HCT116 (cell line): ENCODE measurements around the gene RIC8A. TPM values are rescaled to one million over a fixed set of nuclear protein-coding genes. Genes with fewer than 3 reads are reported as not detected.

Experiments
- ATAC-seq: fragments of 200-7000 bp; cut with Tn5 transposase; 2 replicates; pipeline ENCODE4 v1.9.1; 2020; ENCODE audit warnings: mild to moderate bottlenecking, moderate library complexity
- BruUV-seq: library from RNA; stranded (reverse); fragments of 400-500 nt; replicated peaks from 2 replicates; lab custom pipeline; 2021; lab: Mats Ljungman, UMichigan
- CTCF ChIA-PET: fragments of 300-600 bp; sonication (Branson Sonifier 250); formaldehyde crosslinking; loops from one replicate; lab custom pipeline; 2021; ENCODE audit warnings: antibody characterized with exemption; lab: Charles Lee
- POLR2A ChIA-PET: fragments of 300-600, 350-600 bp; sonication (Branson Sonifier 250); formaldehyde crosslinking; loops from one replicate; lab custom pipeline; 2021; ENCODE audit warnings: antibody characterized with exemption; lab: Charles Lee
- RAD21 ChIA-PET, 2 experiments: fragments of 300-600 bp; sonication (Branson Sonifier 250); formaldehyde crosslinking; loops; one replicate each; lab custom pipeline; 2023; ENCODE audit warnings: low total read pairs in 2 of 2; ENCODE audit not compliant: uncharacterized antibody in 2 of 2, unreplicated experiment in 2 of 2, low non-redundant PET in 1 of 2; lab: Charles Lee
- DNase-seq: peaks from one replicate; pipeline ENCODE4 v3.0.0-alpha.2; 2010; ENCODE audit warnings: low read depth, low spot score
- H2AFZ ChIP-seq: fragments of 200-600 bp; shearing (Covaris generic), sonication (generic); 2 replicates; pipeline ENCODE4 v1.6.1; 2017; ENCODE audit warnings: low read depth, mixed run types, mixed read lengths, antibody characterized with exemption, low read length; ENCODE audit not compliant: poor library complexity, severe bottlenecking
- H3K27ac ChIP-seq: 2 replicates; pipeline ENCODE4 v1.5.1; 2012; ENCODE audit warnings: low read depth, low read length
- H3K27me3 ChIP-seq: fragments of 200-600 bp; sonication (generic); 2 replicates; pipeline ENCODE4 v1.6.1; 2016; ENCODE audit warnings: mixed run types, low read length, mixed read lengths; ENCODE audit not compliant: insufficient read depth
- H3K36me3 ChIP-seq, 2 experiments: fragments of 200-500 bp in 1 of 2; fragments of 200-600 bp in 1 of 2; sonication (Bioruptor generic) in 1 of 2; sonication (generic) in 1 of 2; 2 replicates each; pipeline versions ENCODE4 v1.5.1 to v1.6.1; 2014 to 2016; ENCODE audit warnings: low read length in 2 of 2, inconsistent platforms in 1 of 2, mixed read lengths in 1 of 2, mixed run types in 1 of 2; ENCODE audit not compliant: insufficient read depth in 2 of 2, control insufficient read depth in 1 of 2
- H3K4me1 ChIP-seq, 2 experiments: fragments of 200-600 bp in 1 of 2; sonication (generic) in 1 of 2; 2 replicates each; pipeline versions ENCODE4 v1.5.1 to v1.6.1; 2012 to 2017; ENCODE audit warnings: low read length in 2 of 2, inconsistent platforms in 1 of 2, mild to moderate bottlenecking in 1 of 2, mixed read lengths in 1 of 2, mixed run types in 1 of 2, moderate library complexity in 1 of 2; ENCODE audit not compliant: insufficient read depth in 2 of 2, control insufficient read depth in 1 of 2
- H3K4me2 ChIP-seq: fragments of 200-600 bp; sonication (generic); 2 replicates; pipeline ENCODE4 v1.6.1; 2017; ENCODE audit warnings: mixed run types, low read length, mixed read lengths
- H3K4me3 ChIP-seq, 2 experiments: fragments of 200-600 bp in 1 of 2; sonication (generic) in 1 of 2; replicated peaks in 1 of 2; 2 replicates each; pipeline ENCODE4 v1.5.1; 2011 to 2016; ENCODE audit warnings: low read length in 2 of 2, control low read depth in 1 of 2, low read depth in 1 of 2, mild to moderate bottlenecking in 1 of 2, mixed read lengths in 1 of 2, mixed run types in 1 of 2
- H3K79me2 ChIP-seq: fragments of 200-600 bp; sonication (generic); 2 replicates; pipeline ENCODE4 v1.6.1; 2017; ENCODE audit warnings: mild to moderate bottlenecking, mixed run types, low read length, moderate library complexity, mixed read lengths; ENCODE audit not compliant: insufficient read depth
- H3K9ac ChIP-seq: fragments of 200-600 bp; sonication (generic); 2 replicates; pipeline ENCODE4 v1.6.1; 2016; ENCODE audit warnings: low read length, mixed read lengths
- H3K9me2 ChIP-seq: fragments of 200-600 bp; sonication (generic), shearing (Covaris generic); 2 replicates; pipeline ENCODE4 v1.6.1; 2017; ENCODE audit warnings: mixed run types, mild to moderate bottlenecking, moderate library complexity; ENCODE audit not compliant: insufficient read depth
- H3K9me3 ChIP-seq, 2 experiments: fragments of 200-500 bp in 1 of 2; fragments of 200-600 bp in 1 of 2; sonication (Bioruptor generic) in 1 of 2; sonication (generic) in 1 of 2; 2 replicates each; pipeline ENCODE4 v1.6.1; 2014 to 2017; ENCODE audit warnings: low read length in 2 of 2, mixed read lengths in 2 of 2, inconsistent platforms in 1 of 2, low read depth in 1 of 2, mild to moderate bottlenecking in 1 of 2, mixed run types in 1 of 2, moderate library complexity in 1 of 2; ENCODE audit not compliant: control insufficient read depth in 1 of 2, insufficient read depth in 1 of 2
- H4K20me1 ChIP-seq: fragments of 200-600 bp; sonication (generic), shearing (Covaris generic); 2 replicates; pipeline ENCODE4 v1.6.1; 2017; ENCODE audit warnings: mixed run types, mild to moderate bottlenecking, moderate library complexity; ENCODE audit not compliant: insufficient read depth
- CEBPB ChIP-seq: IDR thresholded peaks from 2 replicates; pipeline ENCODE4 v1.6.1; 2012; ENCODE audit warnings: low read depth
- EGR1 ChIP-seq: IDR thresholded peaks from 2 replicates; pipeline ENCODE4 v1.6.1; 2012; ENCODE audit warnings: low read depth
- EZH2 ChIP-seq: fragments of 200-600 bp; sonication (generic); IDR thresholded peaks from 2 replicates; pipeline ENCODE4 v1.6.1; 2017; ENCODE audit warnings: antibody characterized with exemption, mixed run types
- JUND ChIP-seq: IDR thresholded peaks from 2 replicates; pipeline ENCODE4 v1.6.1; 2012
- POLR2AphosphoS5 ChIP-seq: IDR thresholded peaks from 2 replicates; pipeline ENCODE4 v1.6.1; 2011; ENCODE audit warnings: mild to moderate bottlenecking, low read depth, low read length, moderate library complexity
- RAD21 ChIP-seq: IDR thresholded peaks from 2 replicates; pipeline ENCODE4 v1.6.1; 2012; ENCODE audit warnings: low read depth, mild to moderate bottlenecking
- REST ChIP-seq: IDR thresholded peaks from 2 replicates; pipeline ENCODE4 v1.6.1; 2012; ENCODE audit warnings: low read depth
- SIN3A ChIP-seq: IDR thresholded peaks from 2 replicates; pipeline ENCODE4 v1.6.1; 2012; ENCODE audit warnings: low read depth
- SP1 ChIP-seq: IDR thresholded peaks from 2 replicates; pipeline ENCODE4 v1.6.1; 2012; ENCODE audit warnings: low read depth
- SRF ChIP-seq: IDR thresholded peaks from 2 replicates; pipeline ENCODE4 v1.6.1; 2012; ENCODE audit warnings: low read depth
- intact Hi-C: fragments of 100-400 bp; cut with micrococcal nuclease; formaldehyde crosslinking; loops from 2 replicates; pipeline ENCODE4 v1.10.0; 2022
- total RNA-seq: library from RNA; stranded (reverse); gene quantifications from one replicate; pipeline ENCODE4 v1.2.1, GENCODE V29; 2021; ENCODE audit not compliant: unreplicated experiment
- TF ChIP-seq, protein P1 (sequence below): IDR thresholded peaks from 2 replicates; pipeline ENCODE4 v1.6.1; 2012
- TF ChIP-seq, protein P2 (sequence below): IDR thresholded peaks from 2 replicates; pipeline ENCODE4 v1.6.1; 2011; ENCODE audit warnings: mild to moderate bottlenecking, low read length, moderate library complexity; ENCODE audit not compliant: insufficient replicate concordance; ENCODE audit errors: extremely low read depth

RIC8A gene
- total RNA-seq, 1 experiment from 2014 or later = 75.2 TPM

GRCh38 chr11:203945-204586 is 3.4 kb upstream of the RIC8A start:
- RAD21 ChIA-PET = no interaction called here
- DNase-seq = no peak
- no peaks in the 10 kb centered on the region for H3K27me3 ChIP-seq
- H3K79me2 ChIP-seq = peaks cover 38% of the 10 kb centered on the region
- H3K4me3 ChIP-seq = no peak overlapping the region
- no peaks in the 10 kb centered on the region for H4K20me1 ChIP-seq
- H3K9me2 ChIP-seq = no peaks in the 10 kb centered on the region
- CTCF ChIA-PET = no interaction called here
- intact Hi-C loops = no loop called here
- POLR2A ChIA-PET = interaction anchor here (0.6 kb wide), 1 partner anchor 16 kb away, joined by 5 read pairs; no protein-coding TSS in a partner anchor
- peaks cover 7 to 11% of the 10 kb centered on the region in 2 experiments for H3K4me1 ChIP-seq
- no peak for ATAC-seq
- H3K9me3 ChIP-seq = no peaks in the 10 kb centered on the region
- TF ChIP-seq RAD21 = no peak
- TF ChIP-seq, protein P1, sequence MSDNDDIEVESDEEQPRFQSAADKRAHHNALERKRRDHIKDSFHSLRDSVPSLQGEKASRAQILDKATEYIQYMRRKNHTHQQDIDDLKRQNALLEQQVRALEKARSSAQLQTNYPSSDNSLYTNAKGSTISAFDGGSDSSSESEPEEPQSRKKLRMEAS = no peak
- TF ChIP-seq SIN3A = no peak
- no peak overlapping the region for H3K27ac ChIP-seq
- H2AFZ ChIP-seq = no peak overlapping the region
- no peak overlapping the region for H3K9ac ChIP-seq
- no peak overlapping the region for H3K4me2 ChIP-seq
- H3K36me3 ChIP-seq = peaks cover 6 to 24% of the 10 kb centered on the region in 2 experiments; a peak in 3 of 4 replicates
- no TSS peak for BruUV-seq

DNA sequence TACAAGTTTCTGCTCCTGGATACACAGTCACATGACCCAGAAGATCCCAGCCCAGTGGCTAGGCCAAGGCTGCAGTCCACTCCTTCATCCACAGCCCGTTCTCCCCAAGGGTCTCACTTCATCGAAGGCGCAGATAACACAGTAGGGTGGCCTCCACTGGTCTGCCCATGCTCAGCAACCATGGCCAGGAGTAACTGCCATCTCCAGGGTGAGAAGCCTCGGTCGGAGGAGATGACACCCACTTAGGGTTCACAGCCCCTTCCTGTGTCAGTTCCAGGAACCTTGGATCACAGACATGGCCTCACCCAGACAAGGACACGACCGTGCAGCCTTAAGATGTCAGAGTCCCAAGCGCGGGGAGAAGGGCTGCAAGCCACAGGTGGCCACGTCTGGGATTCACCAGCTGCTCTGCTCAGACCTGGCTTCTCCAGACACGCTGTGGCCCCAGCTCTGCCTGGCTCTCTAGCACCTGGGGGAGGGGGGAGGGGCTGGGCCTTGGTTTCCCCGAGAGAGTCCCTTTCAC is 2.9 kb upstream of the RIC8A start:
- no peak for DNase-seq
- Histone ChIP-seq H3K27ac (no peak overlapping the region), H3K9me2 (no peaks in the 10 kb centered on the region), H3K9me3 (no peaks in the 10 kb centered on the region), H4K20me1 (no peaks in the 10 kb centered on the region), H3K4me3 (no peak overlapping the region), H3K4me2 (no peak overlapping the region), H2AFZ (no peak overlapping the region), H3K9ac (no peak overlapping the region), H3K79me2 (peaks cover 44% of the 10 kb centered on the region), H3K36me3 (peaks cover 6 to 25% of the 10 kb centered on the region in 2 experiments; a peak in 3 of 4 replicates), H3K4me1 (peaks cover 9 to 16% of the 10 kb centered on the region in 2 experiments), H3K27me3 (no peaks in the 10 kb centered on the region)
- TF ChIP-seq REST (no peak), JUND (no peak), EGR1 (no peak), POLR2AphosphoS5 (no peak), SP1 (no peak), CEBPB (no peak), SRF (no peak), EZH2 (no peak), RAD21 (no peak)
- TF ChIP-seq, protein P1 = no peak
- TF ChIP-seq, protein P2, sequence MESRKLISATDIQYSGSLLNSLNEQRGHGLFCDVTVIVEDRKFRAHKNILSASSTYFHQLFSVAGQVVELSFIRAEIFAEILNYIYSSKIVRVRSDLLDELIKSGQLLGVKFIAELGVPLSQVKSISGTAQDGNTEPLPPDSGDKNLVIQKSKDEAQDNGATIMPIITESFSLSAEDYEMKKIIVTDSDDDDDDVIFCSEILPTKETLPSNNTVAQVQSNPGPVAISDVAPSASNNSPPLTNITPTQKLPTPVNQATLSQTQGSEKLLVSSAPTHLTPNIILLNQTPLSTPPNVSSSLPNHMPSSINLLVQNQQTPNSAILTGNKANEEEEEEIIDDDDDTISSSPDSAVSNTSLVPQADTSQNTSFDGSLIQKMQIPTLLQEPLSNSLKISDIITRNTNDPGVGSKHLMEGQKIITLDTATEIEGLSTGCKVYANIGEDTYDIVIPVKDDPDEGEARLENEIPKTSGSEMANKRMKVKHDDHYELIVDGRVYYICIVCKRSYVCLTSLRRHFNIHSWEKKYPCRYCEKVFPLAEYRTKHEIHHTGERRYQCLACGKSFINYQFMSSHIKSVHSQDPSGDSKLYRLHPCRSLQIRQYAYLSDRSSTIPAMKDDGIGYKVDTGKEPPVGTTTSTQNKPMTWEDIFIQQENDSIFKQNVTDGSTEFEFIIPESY = no peak
- BruUV-seq = no TSS peak
- RAD21 ChIA-PET = no interaction called here
- intact Hi-C loops = no loop called here
- CTCF ChIA-PET = no interaction called here
- ATAC-seq = no peak
- POLR2A ChIA-PET = no interaction called here
